Esophagus muscularis mucosa (tissue), 4 donors: Measurements from ENCODE around the gene CRYAB. TPM values are rescaled to one million over a fixed set of nuclear protein-coding genes. Genes with fewer than 3 reads are reported as not detected.
"Not testable (repeated sequence)": the region's sequence is repeated elsewhere in the genome, so short reads cannot be mapped to it uniquely, and the experiment has no call there.

Source experiments
- DNase-seq: peaks from one replicate; pipeline ENCODE4 v3.0.0-alpha.2; 2017; ENCODE audit errors: extremely low spot score
- H3K27ac ChIP-seq, 4 donors: fragments of 200-600 bp; sonication (generic); replicated peaks in 1 of 4; 1 replicate in 3 of 4; 2 replicates in 1 of 4; pipeline ENCODE4 v1.5.1; 2016 to 2019; ENCODE audit warnings: mild to moderate bottlenecking in 1 of 4
- H3K27me3 ChIP-seq, 4 donors: fragments of 200-600 bp; sonication (generic); one replicate each; pipeline versions ENCODE4 v1.5.1 to v1.6.0; 2016 to 2019
- H3K36me3 ChIP-seq, 4 donors: fragments of 200-600 bp; sonication (generic); one replicate each; pipeline ENCODE4 v1.5.1; 2016 to 2019
- H3K4me1 ChIP-seq, 4 donors: fragments of 200-600 bp; sonication (generic); one replicate each; pipeline ENCODE4 v1.5.1; 2016 to 2019
- H3K4me3 ChIP-seq, 4 donors: fragments of 200-600 bp; sonication (generic); 1 replicate in 2 of 4; 2 replicates in 2 of 4; pipeline ENCODE4 v1.5.1; 2016 to 2019; ENCODE audit warnings: mild to moderate bottlenecking in 4 of 4, moderate library complexity in 1 of 4
- H3K9me3 ChIP-seq, 4 donors: fragments of 200-600 bp; sonication (generic); 1 replicate in 3 of 4; 2 replicates in 1 of 4; pipeline ENCODE4 v1.5.1; 2016 to 2019
- CTCF ChIP-seq, 3 experiments: fragments of 200-600 bp in 2 of 3; fragments of 450-650 bp in 1 of 3; sonication (generic) in 2 of 3; IDR thresholded peaks; one replicate each; pipeline ENCODE4 v1.5.1; 2017 to 2019; ENCODE audit warnings: antibody characterized with exemption in 3 of 3, mild to moderate bottlenecking in 2 of 3, moderate library complexity in 1 of 3
- EP300 ChIP-seq: sonication (generic); formaldehyde crosslinking; IDR thresholded peaks from one replicate; pipeline ENCODE4 v1.6.1; 2017; ENCODE audit warnings: antibody characterized with exemption
- POLR2A ChIP-seq: fragments of 450-650 bp; IDR thresholded peaks from one replicate; pipeline ENCODE4 v1.6.1; 2017; ENCODE audit warnings: antibody characterized with exemption, moderate library complexity, mild to moderate bottlenecking, low read depth
- POLR2AphosphoS5 ChIP-seq, 2 donors: sonication (generic); formaldehyde crosslinking; IDR thresholded peaks; one replicate each; pipeline ENCODE4 v1.6.1; 2017; ENCODE audit warnings: antibody characterized with exemption in 2 of 2
- WGBS: methylation state at CpG from one replicate; pipeline ENCODE4 v1.1.5; 2018; 5-methylcytosine and 5-hydroxymethylcytosine counted together
- intact Hi-C: fragments of 100-400 bp; cut with DNase I; formaldehyde crosslinking; loops from one replicate; pipeline ENCODE4 v1.15.1; 2023
- total RNA-seq, 4 donors: library from RNA; depleted of rRNA; stranded (reverse); fragments of >200 nt; gene quantifications; one replicate each; pipeline versions ENCODE4 v1.1.0 to v1.2.1, GENCODE V29; 2016

CRYAB gene
- total RNA-seq, 4 donors from 2014 or later, result 315 to 493 (median 382) TPM

GRCh38 chr11:111906680-111907079, 4.9 kb downstream of the CRYAB start:
- H3K27me3 ChIP-seq, result no peaks in the 10 kb centered on the region
- TF ChIP-seq POLR2A (no peak), POLR2AphosphoS5 (IDR thresholded peaks at IDR 0.05) (no peak), CTCF (IDR thresholded peaks at IDR 0.05) (no peak), EP300 (no peak)
- H3K36me3 ChIP-seq, result peaks cover 10 to 29% (median 20%) of the 10 kb centered on the region in 4 donors
- no peak overlapping the region for H3K27ac ChIP-seq
- peaks cover 0 to 27% (median 21%) of the 10 kb centered on the region in 4 donors for H3K4me1 ChIP-seq
- no peak for DNase-seq
- no peaks in the 10 kb centered on the region for H3K9me3 ChIP-seq
- intact Hi-C loops, result no loop called here
- WGBS, result 89% methylated on average over 1 of the region's 1 CpG
- no peak overlapping the region for H3K4me3 ChIP-seq

- H3K27ac ChIP-seq, result no peak overlapping the region
Observed at GRCh38 chr11:111905411-111905810, 6.2 kb downstream of the CRYAB start.

GRCh38 chr11:111886844-111887243, 24.7 kb downstream of the CRYAB start:
- H3K27me3 ChIP-seq, result no peaks in the 10 kb centered on the region
- TF ChIP-seq POLR2AphosphoS5 (IDR thresholded peaks at IDR 0.05) (no peak), CTCF (IDR thresholded peaks at IDR 0.05) (no peak), POLR2A (no peak), EP300 (no peak)
- H3K9me3 ChIP-seq, result no peaks in the 10 kb centered on the region
- intact Hi-C loops, result no loop called here
- H3K36me3 ChIP-seq, result peaks cover 0 to 12% (median 3%) of the 10 kb centered on the region in 4 donors
- no peak overlapping the region for H3K4me3 ChIP-seq
- DNase-seq, result no peak
- no peak overlapping the region for H3K27ac ChIP-seq
- 93% methylated on average over 2 of the region's 2 CpGs for whole genome bisulfite sequencing
- no peaks in the 10 kb centered on the region for H3K4me1 ChIP-seq

More at GRCh38 chr11:111905411-111905810, 6.2 kb downstream of the CRYAB start:
- no peaks in the 10 kb centered on the region for H3K9me3 ChIP-seq
- no peak for DNase-seq
- TF ChIP-seq CTCF (IDR thresholded peaks at IDR 0.05), result no peak
- peaks cover 0 to 22% (median 20%) of the 10 kb centered on the region in 4 donors for H3K4me1 ChIP-seq
- peaks cover 10 to 26% (median 20%) of the 10 kb centered on the region in 4 donors for H3K36me3 ChIP-seq
- intact Hi-C loops, result no loop called here
- no peak overlapping the region for H3K4me3 ChIP-seq
- H3K27me3 ChIP-seq, result no peaks in the 10 kb centered on the region
- 55% methylated on average over 2 of the region's 2 CpGs for WGBS

- no peak overlapping the region for H3K27ac ChIP-seq
- no peak for DNase-seq
- no peak for TF ChIP-seq POLR2A
- TF ChIP-seq POLR2AphosphoS5 (IDR thresholded peaks at IDR 0.05), result no peak
- no peak for TF ChIP-seq CTCF (IDR thresholded peaks at IDR 0.05)
- no peak for TF ChIP-seq EP300
- H3K9me3 ChIP-seq, result no peaks in the 10 kb centered on the region
- H3K4me1 ChIP-seq, result no peaks in the 10 kb centered on the region
- intact Hi-C loops, result no loop called here
- H3K4me3 ChIP-seq, result no peak overlapping the region
- WGBS, result 70% methylated on average over 4 of the region's 4 CpGs
- H3K36me3 ChIP-seq, result peaks cover 0 to 12% (median 3%) of the 10 kb centered on the region in 4 donors
- no peaks in the 10 kb centered on the region for H3K27me3 ChIP-seq
Observed at GRCh38 chr11:111886032-111886431, 25.5 kb downstream of the CRYAB start.

- H3K4me3 ChIP-seq, H3K27ac ChIP-seq, H3K9me3 ChIP-seq, DNase-seq, H3K27me3 ChIP-seq, H3K4me1 ChIP-seq, intact Hi-C loops: not testable (repeated sequence)
- peaks cover 0 to 12% (median 3%) of the 10 kb centered on the region in 4 donors for H3K36me3 ChIP-seq
- WGBS, result 95% methylated on average over 4 of the region's 4 CpGs
Observed at GRCh38 chr11:111885053-111885452, 26.5 kb downstream of the CRYAB start.
